ENCODE measurements around the gene KRTAP5-8. TPM values are rescaled to one million over a fixed set of nuclear protein-coding genes. Genes with fewer than 3 reads are reported as not detected.

The KRTAP5-8 gene
- total and polyA plus RNA-seq, 2 experiments from 2014 or later = not detected

DNA sequence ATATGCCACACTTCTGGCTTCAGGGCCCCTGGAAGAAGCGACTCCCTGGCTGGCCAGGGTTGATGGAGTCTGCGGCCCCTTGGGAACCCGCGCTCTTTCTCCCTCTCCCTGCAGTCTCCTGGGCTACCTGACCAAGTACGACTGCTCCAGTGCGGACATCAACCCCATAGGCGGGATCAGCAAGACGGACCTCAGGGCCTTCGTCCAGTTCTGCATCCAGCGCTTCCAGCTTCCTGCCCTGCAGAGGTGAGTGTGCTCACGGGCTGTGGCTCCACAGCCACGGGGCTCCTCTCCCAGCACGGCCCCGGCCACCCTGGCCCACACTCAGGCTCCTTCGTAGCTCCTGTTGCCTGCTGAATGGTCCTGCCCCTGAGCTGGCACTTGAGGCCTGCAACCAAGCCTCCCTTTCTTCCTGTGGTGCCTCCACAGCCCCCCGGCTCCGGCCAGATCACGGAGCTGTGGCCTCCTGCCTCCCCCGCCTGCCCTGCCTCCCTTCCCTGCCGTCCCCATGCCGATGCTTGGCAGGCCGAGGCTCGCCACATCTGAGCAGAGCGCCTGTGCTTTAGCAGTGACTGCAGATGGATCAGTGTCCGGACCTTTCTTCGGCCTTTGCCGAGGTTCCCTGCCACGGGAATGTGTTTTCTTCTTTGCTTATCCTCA, 47.0 kb upstream of the KRTAP5-8 start:
- H3K79me2 ChIP-seq (replicated peaks; ENCODE audit: insufficient read depth) = no peaks in the 10 kb centered on the region
- Mint-ChIP-seq H3K4me3 (no peak overlapping the region), H3K27ac (peak overlapping the region; percentile 92), H3K36me3 (ENCODE audit: low read depth) (peaks cover 34% of the 10 kb centered on the region), H3K4me1 (peaks cover 2% of the 10 kb centered on the region; the same call in 1 of the 3 replicates), H3K9me3 (no peaks in the 10 kb centered on the region), H3K27me3 (ENCODE audit: insufficient read depth, low read depth, poor library complexity) (peaks cover 12% of the 10 kb centered on the region)
- no peak overlapping the region for H2AFZ ChIP-seq
- TF ChIP-seq EZH2 (IDR thresholded peaks at IDR 0.05; ENCODE audit: low read depth, unreplicated experiment) (no peak), NANOG (IDR thresholded peaks at IDR 0.05; ENCODE audit: borderline replicate concordance) (no peak), EZH2phosphoT487 (IDR thresholded peaks at IDR 0.05; ENCODE audit: unreplicated experiment) (no peak), POLR2AphosphoS5 (IDR thresholded peaks at IDR 0.05; ENCODE audit: low read depth) (no peak), ZNF331 (CRISPR knock-in tag; IDR thresholded peaks at IDR 0.05; ENCODE audit: low read depth) (no peak), JUNB (IDR thresholded peaks at IDR 0.05; ENCODE audit: unreplicated experiment) (no peak)
- TF ChIP-seq, protein P1, sequence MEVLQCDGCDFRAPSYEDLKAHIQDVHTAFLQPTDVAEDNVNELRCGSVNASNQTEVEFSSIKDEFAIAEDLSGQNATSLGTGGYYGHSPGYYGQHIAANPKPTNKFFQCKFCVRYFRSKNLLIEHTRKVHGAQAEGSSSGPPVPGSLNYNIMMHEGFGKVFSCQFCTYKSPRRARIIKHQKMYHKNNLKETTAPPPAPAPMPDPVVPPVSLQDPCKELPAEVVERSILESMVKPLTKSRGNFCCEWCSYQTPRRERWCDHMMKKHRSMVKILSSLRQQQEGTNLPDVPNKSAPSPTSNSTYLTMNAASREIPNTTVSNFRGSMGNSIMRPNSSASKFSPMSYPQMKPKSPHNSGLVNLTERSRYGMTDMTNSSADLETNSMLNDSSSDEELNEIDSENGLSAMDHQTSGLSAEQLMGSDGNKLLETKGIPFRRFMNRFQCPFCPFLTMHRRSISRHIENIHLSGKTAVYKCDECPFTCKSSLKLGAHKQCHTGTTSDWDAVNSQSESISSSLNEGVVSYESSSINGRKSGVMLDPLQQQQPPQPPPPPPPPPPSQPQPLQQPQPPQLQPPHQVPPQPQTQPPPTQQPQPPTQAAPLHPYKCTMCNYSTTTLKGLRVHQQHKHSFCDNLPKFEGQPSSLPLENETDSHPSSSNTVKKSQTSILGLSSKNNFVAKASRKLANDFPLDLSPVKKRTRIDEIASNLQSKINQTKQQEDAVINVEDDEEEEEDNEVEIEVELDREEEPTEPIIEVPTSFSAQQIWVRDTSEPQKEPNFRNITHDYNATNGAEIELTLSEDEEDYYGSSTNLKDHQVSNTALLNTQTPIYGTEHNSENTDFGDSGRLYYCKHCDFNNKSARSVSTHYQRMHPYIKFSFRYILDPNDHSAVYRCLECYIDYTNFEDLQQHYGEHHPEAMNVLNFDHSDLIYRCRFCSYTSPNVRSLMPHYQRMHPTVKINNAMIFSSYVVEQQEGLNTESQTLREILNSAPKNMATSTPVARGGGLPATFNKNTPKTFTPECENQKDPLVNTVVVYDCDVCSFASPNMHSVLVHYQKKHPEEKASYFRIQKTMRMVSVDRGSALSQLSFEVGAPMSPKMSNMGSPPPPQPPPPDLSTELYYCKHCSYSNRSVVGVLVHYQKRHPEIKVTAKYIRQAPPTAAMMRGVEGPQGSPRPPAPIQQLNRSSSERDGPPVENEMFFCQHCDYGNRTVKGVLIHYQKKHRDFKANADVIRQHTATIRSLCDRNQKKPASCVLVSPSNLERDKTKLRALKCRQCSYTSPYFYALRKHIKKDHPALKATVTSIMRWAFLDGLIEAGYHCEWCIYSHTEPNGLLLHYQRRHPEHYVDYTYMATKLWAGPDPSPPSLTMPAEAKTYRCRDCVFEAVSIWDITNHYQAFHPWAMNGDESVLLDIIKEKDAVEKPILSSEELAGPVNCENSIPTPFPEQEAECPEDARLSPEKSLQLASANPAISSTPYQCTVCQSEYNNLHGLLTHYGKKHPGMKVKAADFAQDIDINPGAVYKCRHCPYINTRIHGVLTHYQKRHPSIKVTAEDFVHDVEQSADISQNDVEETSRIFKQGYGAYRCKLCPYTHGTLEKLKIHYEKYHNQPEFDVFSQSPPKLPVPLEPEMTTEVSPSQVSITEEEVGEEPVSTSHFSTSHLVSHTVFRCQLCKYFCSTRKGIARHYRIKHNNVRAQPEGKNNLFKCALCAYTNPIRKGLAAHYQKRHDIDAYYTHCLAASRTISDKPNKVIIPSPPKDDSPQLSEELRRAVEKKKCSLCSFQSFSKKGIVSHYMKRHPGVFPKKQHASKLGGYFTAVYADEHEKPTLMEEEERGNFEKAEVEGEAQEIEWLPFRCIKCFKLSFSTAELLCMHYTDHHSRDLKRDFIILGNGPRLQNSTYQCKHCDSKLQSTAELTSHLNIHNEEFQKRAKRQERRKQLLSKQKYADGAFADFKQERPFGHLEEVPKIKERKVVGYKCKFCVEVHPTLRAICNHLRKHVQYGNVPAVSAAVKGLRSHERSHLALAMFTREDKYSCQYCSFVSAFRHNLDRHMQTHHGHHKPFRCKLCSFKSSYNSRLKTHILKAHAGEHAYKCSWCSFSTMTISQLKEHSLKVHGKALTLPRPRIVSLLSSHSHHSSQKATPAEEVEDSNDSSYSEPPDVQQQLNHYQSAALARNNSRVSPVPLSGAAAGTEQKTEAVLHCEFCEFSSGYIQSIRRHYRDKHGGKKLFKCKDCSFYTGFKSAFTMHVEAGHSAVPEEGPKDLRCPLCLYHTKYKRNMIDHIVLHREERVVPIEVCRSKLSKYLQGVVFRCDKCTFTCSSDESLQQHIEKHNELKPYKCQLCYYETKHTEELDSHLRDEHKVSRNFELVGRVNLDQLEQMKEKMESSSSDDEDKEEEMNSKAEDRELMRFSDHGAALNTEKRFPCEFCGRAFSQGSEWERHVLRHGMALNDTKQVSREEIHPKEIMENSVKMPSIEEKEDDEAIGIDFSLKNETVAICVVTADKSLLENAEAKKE (CRISPR knock-in tag; IDR thresholded peaks at IDR 0.05) = no peak
- H3K36me3 ChIP-seq (ENCODE audit: insufficient read depth) = no peaks in the 10 kb centered on the region
- no peaks in the 10 kb centered on the region for H3K4me1 ChIP-seq (ENCODE audit: insufficient read depth)
- no peak overlapping the region for H3K4me2 ChIP-seq
- no peak overlapping the region for H3K4me3 ChIP-seq
- H3K27me3 ChIP-seq (ENCODE audit: insufficient read depth) = no peaks in the 10 kb centered on the region
- DNase-seq (ENCODE audit: low spot score) (no peak), ATAC-seq (no peak)
- H4K20me1 ChIP-seq (replicated peaks; ENCODE audit: insufficient read depth) = no peaks in the 10 kb centered on the region; the same call in 1 of the 2 replicates
- no peaks in the 10 kb centered on the region for H3F3A ChIP-seq (replicated peaks; ENCODE audit: low read depth)
- H3K9me2 ChIP-seq (ENCODE audit: insufficient read depth) = no peaks in the 10 kb centered on the region
- no peak overlapping the region for H3K27ac ChIP-seq (ENCODE audit: low read depth)
